Activated T-cell treated with anti-CD3 and anti-CD28 coated beads for 24 hours (primary cell): Measurements from ENCODE around the gene ARHGAP26.

ENCODE experiments used
- DNase-seq: peaks from one replicate; pipeline ENCODE4 v3.0.0-alpha.2; 2020; ENCODE audit warnings: low read depth

The ARHGAP26 gene

GRCh38 chr5:142829801-142830220 lies 59.6 kb downstream of the ARHGAP26 start:
- no peak for DNase-seq

GRCh38 chr5:142830241-142831008 lies 60.2 kb downstream of the ARHGAP26 start:
- no peak for DNase-seq

GRCh38 chr5:142831009-142831383 lies 60.8 kb downstream of the ARHGAP26 start:
- DNase-seq = no peak

GRCh38 chr5:142832263-142832662 lies 62.1 kb downstream of the ARHGAP26 start:
- DNase-seq = no peak

- no peak for DNase-seq
Measured at GRCh38 chr5:142833517-142834449, 63.6 kb downstream of the ARHGAP26 start.

- no peak for DNase-seq
Measured at GRCh38 chr5:142834504-142834903, 64.3 kb downstream of the ARHGAP26 start.

GRCh38 chr5:142835540-142835939 lies 65.4 kb downstream of the ARHGAP26 start:
- DNase-seq = no peak

DNA sequence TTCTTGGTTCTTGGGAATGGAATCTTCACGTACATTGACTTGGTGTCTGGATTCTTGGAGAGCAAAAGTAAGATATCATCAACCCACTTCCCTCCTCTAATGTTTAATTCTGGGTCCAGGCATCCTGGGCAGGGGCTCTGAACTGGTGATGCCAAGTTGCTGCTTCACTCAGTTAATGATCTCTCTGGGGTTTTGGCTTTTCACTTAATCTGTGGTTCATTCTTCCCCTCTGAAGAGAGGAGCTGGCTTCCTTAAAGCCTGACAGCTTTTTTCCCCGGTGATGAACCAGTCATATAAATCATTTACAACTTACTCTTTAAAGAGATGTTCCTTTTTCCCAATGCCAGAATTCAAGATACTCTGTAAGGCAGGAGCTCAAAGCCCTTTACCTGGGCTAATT lies 65.9 kb downstream of the ARHGAP26 start:
- DNase-seq = no peak

GRCh38 chr5:142837081-142837725 lies 67.0 kb downstream of the ARHGAP26 start:
- no peak for DNase-seq

- no peak for DNase-seq
Measured at GRCh38 chr5:142838845-142839244, 68.7 kb downstream of the ARHGAP26 start.

- no peak for DNase-seq
Measured at GRCh38 chr5:142839711-142840346, 69.7 kb downstream of the ARHGAP26 start.

- no peak for DNase-seq
Measured at GRCh38 chr5:142840575-142840974, 70.4 kb downstream of the ARHGAP26 start.

DNA sequence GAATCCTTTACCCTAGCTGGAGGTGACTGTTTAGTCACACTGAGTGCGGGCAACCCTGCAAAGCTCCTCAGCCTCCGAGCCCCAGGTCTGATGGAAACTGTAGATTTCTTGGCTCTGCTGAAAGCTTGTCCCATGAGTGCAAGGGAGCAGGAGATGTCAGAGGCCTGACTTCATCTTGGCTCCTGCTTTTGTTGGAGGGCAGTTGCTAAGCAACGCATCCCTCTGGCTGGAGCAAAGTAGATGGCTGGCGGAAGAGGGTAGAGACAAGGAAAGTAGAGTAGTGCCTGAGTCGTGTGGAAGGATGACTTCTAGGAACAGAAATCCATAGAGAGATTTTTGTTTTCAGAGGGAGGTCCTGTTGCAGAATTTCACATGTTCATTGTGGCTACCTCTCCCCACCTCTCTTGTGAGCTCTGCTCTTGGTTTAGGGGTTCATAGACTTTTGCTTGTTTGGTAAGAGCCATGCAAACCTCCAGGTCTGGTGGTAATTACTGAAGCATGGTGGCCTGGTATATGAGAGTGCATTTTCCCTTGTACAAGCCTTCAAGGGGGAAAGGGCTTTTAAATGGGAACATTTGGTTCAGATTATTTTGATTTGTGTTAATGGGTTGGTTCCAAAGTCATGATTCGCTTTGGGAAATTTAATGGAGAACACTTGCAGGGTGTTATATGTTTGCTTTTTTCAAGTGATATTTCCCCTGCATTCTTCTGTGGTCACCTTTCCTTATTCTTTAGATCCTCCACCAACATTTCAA lies 71.5 kb downstream of the ARHGAP26 start:
- no peak for DNase-seq

DNA sequence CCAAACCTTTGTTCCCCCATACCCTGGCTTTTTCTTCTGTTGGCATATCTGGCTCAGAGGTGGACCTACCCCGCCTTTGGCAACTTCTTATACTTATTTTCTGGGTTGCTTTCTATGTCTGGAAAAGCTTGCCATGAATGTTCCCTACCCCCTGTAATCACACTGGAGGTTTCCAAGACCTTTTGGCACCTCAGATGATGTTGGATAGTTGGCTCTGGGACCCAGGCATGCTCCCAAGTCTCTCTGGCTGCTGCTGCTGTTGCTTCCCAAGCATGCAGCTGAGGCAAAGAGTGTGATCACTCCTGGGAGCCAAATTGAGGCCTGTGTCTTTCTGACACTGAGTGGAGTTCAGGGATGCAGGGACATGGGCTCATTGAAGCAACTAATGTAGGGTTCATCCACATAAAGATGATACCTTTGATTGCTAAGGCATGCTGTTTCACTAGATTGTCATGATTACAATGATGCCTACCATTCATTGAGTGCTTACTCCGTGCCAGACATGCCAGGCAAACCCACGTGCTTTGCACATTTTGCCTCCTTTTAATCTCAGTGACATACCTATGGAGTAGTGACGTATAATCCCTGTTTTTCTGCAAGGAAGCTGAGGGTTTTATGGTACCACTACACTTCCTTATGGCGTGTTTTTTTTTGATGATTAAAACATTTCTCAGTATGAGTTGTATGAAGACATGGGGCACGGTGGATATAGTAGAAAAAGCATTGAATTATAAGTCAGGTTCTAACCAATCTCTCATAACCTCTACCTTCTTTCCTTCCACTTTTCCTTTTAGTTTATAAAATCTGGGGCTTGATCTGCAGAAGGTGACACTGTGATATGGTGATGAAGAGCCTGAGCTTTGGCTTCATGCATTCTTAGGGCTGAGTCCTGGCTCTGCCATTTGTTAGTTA lies 73.1 kb downstream of the ARHGAP26 start:
- no peak for DNase-seq

DNA sequence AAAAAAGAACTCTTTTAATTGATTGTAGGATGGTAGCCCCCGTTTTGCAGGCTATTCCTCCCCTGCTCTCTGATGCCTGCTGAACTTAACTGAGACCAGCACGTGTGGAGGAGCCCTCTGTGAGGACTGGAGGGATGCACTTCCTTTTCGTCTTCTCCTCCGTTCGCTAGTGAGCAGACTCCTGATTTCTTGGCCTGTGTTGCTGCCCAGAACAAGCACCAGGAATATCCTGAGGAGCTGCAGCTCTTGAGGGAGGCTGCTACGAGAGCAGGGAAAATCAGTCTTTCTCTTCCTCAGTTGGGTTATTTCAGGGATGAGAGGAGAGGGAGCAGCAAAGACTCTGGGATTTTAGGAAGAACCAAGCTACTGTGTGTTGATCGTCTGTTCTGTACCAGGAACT lies 74.7 kb downstream of the ARHGAP26 start:
- no peak for DNase-seq

DNA sequence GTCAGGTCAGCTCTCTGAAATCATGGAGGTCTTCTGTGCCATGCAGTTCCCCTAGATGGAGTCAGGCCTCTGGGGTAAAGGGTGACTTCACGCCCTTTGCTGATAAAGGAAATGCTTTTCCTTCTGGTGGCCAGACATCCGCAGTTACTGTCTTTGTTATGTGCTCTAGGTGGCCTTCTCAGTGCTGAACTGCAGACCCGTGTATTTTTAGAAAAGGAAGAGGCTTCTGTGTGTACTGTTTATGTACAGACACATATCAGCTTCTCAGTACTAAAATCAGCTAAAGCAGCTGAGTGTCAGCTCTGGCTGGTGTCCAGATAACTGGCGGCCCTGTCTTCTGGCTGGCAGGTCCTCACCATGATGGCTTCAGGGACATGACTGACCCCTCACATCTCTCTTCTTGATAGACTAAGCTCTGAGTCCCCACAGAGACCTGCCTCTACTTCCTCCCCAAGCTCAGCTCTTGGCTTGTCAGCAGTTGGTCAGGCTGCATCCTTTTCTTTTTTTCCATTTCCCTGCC lies 75.3 kb downstream of the ARHGAP26 start:
- DNase-seq = no peak

DNA sequence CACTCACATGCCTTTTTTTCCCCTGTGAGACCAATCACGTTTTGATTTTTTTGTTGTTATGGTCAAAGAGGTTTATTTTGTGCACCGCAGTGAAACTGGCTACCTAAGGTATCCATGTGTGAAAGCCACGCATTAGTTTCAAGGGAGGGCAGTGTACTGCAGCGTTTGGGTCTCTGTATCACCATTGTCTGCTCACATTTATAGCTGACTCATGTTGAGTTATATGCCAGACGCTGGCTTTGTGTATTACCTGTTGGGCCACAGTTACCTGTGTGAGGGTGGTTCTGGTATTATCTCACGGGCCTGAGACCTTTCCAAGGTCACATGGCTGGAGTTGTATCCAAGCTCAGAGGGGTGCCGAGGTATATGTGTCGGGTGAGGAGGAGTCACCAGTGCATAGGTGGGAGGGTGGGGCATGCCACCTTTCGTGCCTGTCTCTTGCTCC lies 75.8 kb downstream of the ARHGAP26 start:
- no peak for DNase-seq

GRCh38 chr5:142846406-142846805 lies 76.2 kb downstream of the ARHGAP26 start:
- DNase-seq = no peak

GRCh38 chr5:142847898-142848790 lies 78.0 kb downstream of the ARHGAP26 start:
- no peak for DNase-seq
